Right hindlimb (tissue), 1 donor: ENCODE data around the gene RPRD1A.
A peak's percentile ranks its signal among the peaks of the same experiment; 100 is the strongest.

Experiments used
- DNase-seq: peaks from one replicate; pipeline ENCODE4 v3.0.0-alpha.2; 2018

RPRD1A gene

DNA sequence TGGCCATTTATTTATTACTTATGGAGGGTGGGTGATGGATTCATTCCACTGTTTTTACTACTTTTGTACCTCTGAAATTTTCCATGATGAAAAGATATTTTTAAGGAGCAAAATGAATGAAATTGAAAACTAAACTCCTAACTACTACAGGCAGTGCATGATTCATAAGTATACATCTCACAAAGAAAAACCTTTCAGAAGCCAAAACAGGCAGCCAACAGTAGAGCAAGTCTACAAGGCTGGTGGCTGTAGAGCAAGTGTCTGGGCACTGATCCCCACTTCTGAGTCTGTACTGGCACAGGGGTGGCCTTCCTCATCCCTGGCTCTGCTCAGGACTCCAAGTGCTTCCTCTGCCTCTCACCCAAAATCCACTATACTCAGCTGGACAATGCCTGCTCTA is 103.0 kb downstream of the RPRD1A start:
- no peak for DNase-seq

- no peak for DNase-seq
These were observed 105.0 kb downstream of the RPRD1A start for GRCh38 chr18:35962320-35962719.

- DNase-seq: no peak
These were observed 111.1 kb downstream of the RPRD1A start for GRCh38 chr18:35956226-35956625.

GRCh38 chr18:35953688-35954087 is 113.7 kb downstream of the RPRD1A start:
- DNase-seq: no peak

GRCh38 chr18:35950628-35950982 is 116.8 kb downstream of the RPRD1A start:
- DNase-seq: no peak

DNA sequence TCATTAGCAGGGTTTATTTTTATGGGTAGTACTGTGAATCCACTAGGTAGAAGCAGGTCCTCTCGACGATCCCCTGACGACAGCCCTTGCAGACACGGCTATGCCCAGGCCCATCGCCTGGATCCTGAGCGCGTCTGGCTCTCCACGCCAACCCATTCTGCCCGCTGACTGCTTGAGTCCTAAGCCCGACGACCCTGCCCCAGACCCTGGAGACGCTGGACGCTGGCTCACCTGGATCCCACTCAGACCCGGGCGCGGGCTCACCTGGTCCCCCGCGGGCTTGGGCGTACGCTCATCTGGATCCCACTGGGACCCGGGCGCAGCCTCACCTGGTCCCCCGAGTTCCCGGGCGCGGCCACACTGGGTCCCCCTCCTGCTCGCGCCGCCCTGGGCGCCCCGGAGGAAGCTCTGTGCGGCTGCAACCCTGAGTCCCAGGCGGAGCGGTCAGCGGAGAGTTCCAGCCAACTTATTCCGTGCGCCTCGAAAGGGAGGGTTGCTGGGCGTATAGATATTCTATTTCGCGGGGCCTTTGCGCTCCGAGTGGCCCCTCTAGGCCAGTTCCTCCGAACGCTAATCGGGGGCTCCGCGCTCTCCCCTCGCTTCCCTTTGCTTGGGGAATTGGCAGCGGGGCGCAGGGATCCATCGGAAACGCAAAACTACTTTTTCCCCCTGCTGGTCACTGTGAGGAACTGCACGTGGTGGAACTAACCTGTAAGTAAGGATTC is 117.3 kb downstream of the RPRD1A start:
- peak; percentile 69 for DNase-seq

DNA sequence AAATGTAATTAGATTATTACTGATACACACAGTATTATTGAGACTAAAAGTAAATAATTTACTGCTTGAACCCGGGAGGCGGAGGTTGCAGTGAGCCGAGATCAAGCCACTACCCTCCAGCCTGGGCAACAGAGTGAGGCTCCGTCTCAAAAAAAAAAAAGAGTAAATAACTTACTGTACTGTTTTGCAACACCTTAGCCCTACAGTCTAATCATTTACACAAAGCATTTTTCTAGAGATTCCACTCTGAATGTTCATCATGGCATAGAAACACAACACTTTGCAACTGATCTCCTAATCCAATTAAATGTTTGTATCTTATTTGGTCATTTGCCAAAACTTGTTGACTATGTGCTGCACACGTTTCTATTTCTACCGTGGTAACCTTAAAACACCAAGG is 118.3 kb downstream of the RPRD1A start:
- no peak for DNase-seq

DNA sequence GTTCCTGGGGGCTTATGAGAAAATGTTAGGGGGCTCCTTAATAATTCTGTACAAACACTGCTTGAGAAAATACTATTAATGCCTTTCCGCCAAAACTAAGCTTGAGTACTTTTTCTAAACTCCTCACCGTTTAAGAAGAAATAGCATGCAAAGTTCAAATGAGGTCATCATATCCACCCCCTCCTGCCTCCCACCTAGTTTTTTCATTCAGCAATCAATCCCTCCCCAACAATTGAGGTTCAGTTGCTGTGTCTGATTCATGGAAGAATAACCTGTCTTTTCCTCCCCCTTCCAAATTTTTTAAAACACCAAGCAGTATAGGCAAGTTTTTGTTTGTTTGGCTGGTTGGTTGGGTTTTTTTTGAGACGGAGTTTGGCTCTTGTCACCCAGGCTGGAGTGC is 119.3 kb downstream of the RPRD1A start:
- no peak for DNase-seq

- no peak for DNase-seq
These were observed 124.7 kb downstream of the RPRD1A start for GRCh38 chr18:35942661-35943060.

- no peak for DNase-seq
These were observed 125.2 kb downstream of the RPRD1A start for GRCh38 chr18:35942133-35942532.

DNA sequence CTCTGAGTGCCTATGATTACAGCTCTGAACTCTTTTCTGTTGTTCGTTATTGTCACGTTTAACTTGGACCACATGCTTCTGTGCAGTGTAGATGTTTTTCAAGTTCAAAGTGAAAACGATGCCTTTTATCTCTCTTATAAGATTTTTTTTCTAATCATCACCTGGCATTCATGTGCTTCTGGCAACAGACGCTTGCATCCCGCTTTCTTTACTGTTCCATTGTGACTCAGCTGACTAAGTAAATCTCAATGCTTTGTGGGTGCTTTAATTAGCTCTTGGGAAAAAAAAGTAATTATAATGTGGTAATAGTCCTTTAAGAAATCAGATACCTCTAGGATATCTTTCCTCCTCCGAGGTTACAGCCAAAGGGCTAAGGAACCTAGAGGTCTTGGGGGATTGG is 126.1 kb downstream of the RPRD1A start:
- DNase-seq: no peak
